DND-41 (cell line): ENCODE measurements around the gene ZNF333.

Experiments
- ATAC-seq: fragments of 200-7000 bp; cut with Tn5 transposase; 3 replicates; pipeline ENCODE4 v1.9.1; 2021; ENCODE audit warnings: low read depth; ENCODE audit not compliant: insufficient read depth
- DNase-seq: peaks from one replicate; pipeline ENCODE4 v3.0.0-alpha.2; 2020
- H2AFZ ChIP-seq: 2 replicates; pipeline ENCODE4 v1.6.0; 2012; ENCODE audit warnings: low read depth, low read length
- H3K27ac ChIP-seq: 2 replicates; pipeline ENCODE4 v1.5.1; 2012; ENCODE audit warnings: low read length, inconsistent platforms
- H3K27me3 ChIP-seq: fragments of 200-600 bp; sonication (generic); 2 replicates; pipeline ENCODE4 v1.6.0; 2012; ENCODE audit warnings: low read length, mild to moderate bottlenecking, inconsistent platforms; ENCODE audit not compliant: insufficient read depth, poor library complexity
- H3K36me3 ChIP-seq: 2 replicates; pipeline ENCODE4 v1.5.1; 2012; ENCODE audit warnings: low read length, inconsistent platforms; ENCODE audit not compliant: insufficient read depth
- H3K4me1 ChIP-seq: 2 replicates; pipeline ENCODE4 v1.5.1; 2012; ENCODE audit warnings: mild to moderate bottlenecking, low read length; ENCODE audit not compliant: insufficient read depth
- H3K4me2 ChIP-seq: 2 replicates; pipeline ENCODE4 v1.6.0; 2012; ENCODE audit warnings: mild to moderate bottlenecking, moderate library complexity, low read length, inconsistent platforms; ENCODE audit not compliant: insufficient read depth
- H3K4me3 ChIP-seq, 2 experiments: fragments of 200-600 bp in 1 of 2; shearing (Covaris generic) in 1 of 2; 2 replicates each; pipeline ENCODE4 v1.5.1; 2012 to 2016; ENCODE audit warnings: inconsistent platforms in 2 of 2, low read length in 2 of 2, mild to moderate bottlenecking in 2 of 2, low read depth in 1 of 2, moderate library complexity in 1 of 2
- H3K79me2 ChIP-seq: 2 replicates; pipeline ENCODE4 v1.6.0; 2012; ENCODE audit warnings: low read length, inconsistent platforms; ENCODE audit not compliant: insufficient read depth
- H3K9ac ChIP-seq: 2 replicates; pipeline ENCODE4 v1.6.0; 2012; ENCODE audit warnings: low read depth, mild to moderate bottlenecking, inconsistent platforms, low read length, moderate library complexity
- H3K9me3 ChIP-seq: 2 replicates; pipeline ENCODE4 v1.5.1; 2012; ENCODE audit warnings: low read length, moderate library complexity, mild to moderate bottlenecking, inconsistent platforms; ENCODE audit not compliant: insufficient read depth, severe bottlenecking
- H4K20me1 ChIP-seq: 2 replicates; pipeline ENCODE4 v1.6.0; 2012; ENCODE audit warnings: low read length; ENCODE audit not compliant: insufficient read depth
- CTCF ChIP-seq: IDR thresholded peaks from 2 replicates; pipeline ENCODE4 v1.5.1; 2012; ENCODE audit warnings: borderline replicate concordance, low read length, moderate library complexity, mild to moderate bottlenecking; ENCODE audit not compliant: poor library complexity, severe bottlenecking; ENCODE audit errors: extremely low read depth
- EZH2 ChIP-seq: IDR thresholded peaks from 3 replicates; pipeline ENCODE4 v1.6.1; 2012; ENCODE audit warnings: borderline replicate concordance, low read depth, mild to moderate bottlenecking, moderate library complexity, low read length, inconsistent platforms; ENCODE audit not compliant: severe bottlenecking

The ZNF333 gene

GRCh38 chr19:14650161-14650560 is 39.7 kb upstream of the ZNF333 start:
- Histone ChIP-seq H3K27me3 (no peaks in the 10 kb centered on the region), H3K27ac (no peak overlapping the region), H4K20me1 (no peaks in the 10 kb centered on the region), H3K79me2 (no peaks in the 10 kb centered on the region), H3K4me2 (no peak overlapping the region), H3K4me1 (no peaks in the 10 kb centered on the region), H2AFZ (no peak overlapping the region), H3K9me3 (no peaks in the 10 kb centered on the region), H3K36me3 (no peaks in the 10 kb centered on the region), H3K9ac (no peak overlapping the region), H3K4me3 (no peak overlapping the region)
- DNase-seq (no peak), ATAC-seq (no peak)
- TF ChIP-seq CTCF (no peak), EZH2 (no peak)

- TF ChIP-seq CTCF (no peak), EZH2 (no peak)
- ATAC-seq (no peak), DNase-seq (no peak)
- Histone ChIP-seq H3K9ac (no peak overlapping the region), H3K4me3 (no peak overlapping the region), H4K20me1 (no peaks in the 10 kb centered on the region), H3K79me2 (no peaks in the 10 kb centered on the region), H3K27me3 (no peaks in the 10 kb centered on the region), H3K36me3 (no peaks in the 10 kb centered on the region), H2AFZ (no peak overlapping the region), H3K4me2 (no peak overlapping the region), H3K27ac (no peak overlapping the region), H3K4me1 (no peaks in the 10 kb centered on the region), H3K9me3 (no peaks in the 10 kb centered on the region)
Measured at GRCh38 chr19:14654786-14655560, 34.9 kb upstream of the ZNF333 start.

- no peak overlapping the region for H3K27ac ChIP-seq
- H3K27me3 ChIP-seq = no peaks in the 10 kb centered on the region
- no peak for DNase-seq
- H3K9ac ChIP-seq = no peak overlapping the region
- no peaks in the 10 kb centered on the region for H3K9me3 ChIP-seq
- H3K36me3 ChIP-seq = no peaks in the 10 kb centered on the region
- H3K4me2 ChIP-seq = no peak overlapping the region
- H2AFZ ChIP-seq = no peak overlapping the region
- no peaks in the 10 kb centered on the region for H3K4me1 ChIP-seq
- no peaks in the 10 kb centered on the region for H4K20me1 ChIP-seq
- H3K4me3 ChIP-seq = no peak overlapping the region
- no peaks in the 10 kb centered on the region for H3K79me2 ChIP-seq
- no peak for TF ChIP-seq CTCF
- no peak for ATAC-seq
Measured at GRCh38 chr19:14655726-14656125, 34.1 kb upstream of the ZNF333 start.
